ENCODE data around the gene PIEZO1. TPM values are rescaled to one million over a fixed set of nuclear protein-coding genes. Genes with fewer than 3 reads are reported as not detected.
"Not testable (repeated sequence)": the region's sequence is repeated elsewhere in the genome, so short reads cannot be mapped to it uniquely, and the experiment has no call there.

The PIEZO1 gene
- total and polyA plus RNA-seq, 7 donors, result 18.0 to 242 (median 126) TPM

GRCh38 chr16:88826070-88826840 is 41.2 kb upstream of the PIEZO1 start:
- intact Hi-C loops (cut with DNase I), result no loop called here
- H3K4me1 ChIP-seq, result no peaks in the 10 kb centered on the region
- no peak overlapping the region for H3K4me3 ChIP-seq
- DNase-seq, result no peak
- no peaks in the 10 kb centered on the region for H3K9me3 ChIP-seq
- no peak for TF ChIP-seq POLR2A (IDR thresholded peaks at IDR 0.05)
- no peak for TF ChIP-seq CTCF (IDR thresholded peaks at IDR 0.05)
- TF ChIP-seq POLR2AphosphoS5 (IDR thresholded peaks at IDR 0.05), result no peak
- TF ChIP-seq EP300 (IDR thresholded peaks at IDR 0.05), result no peak
- H3K27me3 ChIP-seq, result no peaks in the 10 kb centered on the region
- H3K36me3 ChIP-seq, result peaks cover 6 to 71% (median 14%) of the 10 kb centered on the region in 4 donors
- H3K27ac ChIP-seq, result no peak overlapping the region
- 56 to 85% methylated on average over 26 of the region's 26 CpGs for WGBS, 2 donors

GRCh38 chr16:88825146-88825545 is 40.1 kb upstream of the PIEZO1 start:
- H3K4me1 ChIP-seq, result no peaks in the 10 kb centered on the region
- H3K4me3 ChIP-seq, result no peak overlapping the region
- no peak overlapping the region for H3K27ac ChIP-seq
- WGBS, 2 donors, result 89 to 97% methylated on average over 12 of the region's 12 CpGs
- DNase-seq, result no peak
- no peak for TF ChIP-seq EP300 (IDR thresholded peaks at IDR 0.05)
- no peak for TF ChIP-seq POLR2AphosphoS5 (IDR thresholded peaks at IDR 0.05)
- no peak for TF ChIP-seq POLR2A (IDR thresholded peaks at IDR 0.05)
- TF ChIP-seq CTCF (IDR thresholded peaks at IDR 0.05), result no peak
- intact Hi-C loops (cut with DNase I), result no loop called here
- peaks cover 6 to 78% (median 14%) of the 10 kb centered on the region in 4 donors for H3K36me3 ChIP-seq
- no peaks in the 10 kb centered on the region for H3K9me3 ChIP-seq
- no peaks in the 10 kb centered on the region for H3K27me3 ChIP-seq

GRCh38 chr16:88824256-88825077 is 39.4 kb upstream of the PIEZO1 start:
- Histone ChIP-seq H3K27ac (no peak overlapping the region), H3K27me3 (no peaks in the 10 kb centered on the region), H3K4me1 (no peaks in the 10 kb centered on the region), H3K36me3 (peaks cover 6 to 75% (median 14%) of the 10 kb centered on the region in 4 donors), H3K9me3 (no peaks in the 10 kb centered on the region), H3K4me3 (no peak overlapping the region)
- no peak for TF ChIP-seq POLR2AphosphoS5 (IDR thresholded peaks at IDR 0.05)
- 87 to 89% methylated on average over 33 of the region's 33 CpGs for WGBS, 2 donors
- intact Hi-C loops (cut with DNase I), result no loop called here
- DNase-seq, result no peak

- H3K27me3 ChIP-seq; H3K27ac ChIP-seq; H3K9me3 ChIP-seq; H3K4me1 ChIP-seq; H3K4me3 ChIP-seq; intact Hi-C loops (cut with DNase I); DNase-seq: not testable (repeated sequence)
- WGBS, 2 donors, result 97% methylated on average over 30 of the region's 31 CpGs
- H3K36me3 ChIP-seq, result peaks cover 6 to 70% (median 14%) of the 10 kb centered on the region in 4 donors
Measured at GRCh38 chr16:88823646-88824045, 38.6 kb upstream of the PIEZO1 start.

- Histone ChIP-seq H3K4me3 (no peak overlapping the region), H3K27ac (no peak overlapping the region), H3K9me3 (no peaks in the 10 kb centered on the region), H3K36me3 (peaks cover 6 to 58% (median 11%) of the 10 kb centered on the region in 4 donors), H3K4me1 (no peaks in the 10 kb centered on the region), H3K27me3 (no peaks in the 10 kb centered on the region)
- DNase-seq, result no peak
- WGBS, 2 donors, result 95% methylated on average over 24 of the region's 24 CpGs
- intact Hi-C loops (cut with DNase I), result no loop called here
- no peak for TF ChIP-seq POLR2AphosphoS5 (IDR thresholded peaks at IDR 0.05)
- TF ChIP-seq CTCF (IDR thresholded peaks at IDR 0.05), result no peak
- no peak for TF ChIP-seq POLR2A (IDR thresholded peaks at IDR 0.05)
- TF ChIP-seq EP300 (IDR thresholded peaks at IDR 0.05), result no peak
Measured at GRCh38 chr16:88822281-88823040, 37.4 kb upstream of the PIEZO1 start.
